Endothelial cell of umbilical vein (primary cell): Measurements from ENCODE around the gene COX18. TPM values are rescaled to one million over a fixed set of nuclear protein-coding genes. Genes with fewer than 3 reads are reported as not detected.

ENCODE experiments used
- BruUV-seq: library from RNA; stranded (reverse); fragments of 400-500 nt; replicated peaks from 2 replicates; lab custom pipeline; 2021; lab: Mats Ljungman, UMichigan
- CTCF ChIA-PET: fragments of 300-600, 350-600 bp; sonication (Branson Sonifier 250); formaldehyde crosslinking; loops from one replicate; lab custom pipeline; 2021; ENCODE audit warnings: antibody characterized with exemption, inconsistent platforms; lab: Charles Lee
- POLR2A ChIA-PET: fragments of 300-600, 350-600 bp; sonication (Branson Sonifier 250); formaldehyde crosslinking; loops from one replicate; lab custom pipeline; 2021; ENCODE audit warnings: antibody characterized with exemption, inconsistent platforms; lab: Charles Lee
- DNase-seq: peaks from one replicate; pipeline ENCODE4 v3.0.0-alpha.2; 2011; ENCODE audit warnings: low read depth, low spot score
- FAIRE-seq: peaks from 2 replicates; lab custom pipeline; 2011; peaks lifted over from hg19 to GRCh38; lab: Jason Lieb, UNC
- H2AFZ ChIP-seq: 2 replicates; pipeline ENCODE4 v1.6.0; 2012; ENCODE audit warnings: low read depth, low read length, control low read depth, inconsistent platforms
- H3K27ac ChIP-seq: 2 replicates; pipeline ENCODE4 v1.5.1; 2011; ENCODE audit warnings: low read depth, mild to moderate bottlenecking, control low read depth, low read length, moderate library complexity; ENCODE audit not compliant: insufficient read depth
- H3K27me3 ChIP-seq, 2 experiments: 2 replicates each; pipeline versions ENCODE4 v1.6.0 to v1.6.1; 2011; ENCODE audit warnings: low read length in 2 of 2, mixed read lengths in 1 of 2; ENCODE audit not compliant: control insufficient read depth in 2 of 2, insufficient read depth in 2 of 2
- H3K36me3 ChIP-seq, 2 experiments: 2 replicates in 1 of 2; 3 replicates in 1 of 2; pipeline ENCODE4 v1.5.1; 2011; ENCODE audit warnings: low read length in 2 of 2, mild to moderate bottlenecking in 1 of 2, moderate library complexity in 1 of 2; ENCODE audit not compliant: control insufficient read depth in 2 of 2, insufficient read depth in 2 of 2; ENCODE audit errors: extremely low read depth in 1 of 2
- H3K4me1 ChIP-seq: 3 replicates; pipeline ENCODE4 v1.5.1; 2011; ENCODE audit warnings: mild to moderate bottlenecking, low read length; ENCODE audit not compliant: control insufficient read depth, insufficient read depth; ENCODE audit errors: extremely low read depth
- H3K4me2 ChIP-seq: 2 replicates; pipeline ENCODE4 v1.6.1; 2011; ENCODE audit warnings: low read length, control low read depth, mixed read lengths; ENCODE audit not compliant: insufficient read depth
- H3K4me3 ChIP-seq, 3 experiments: fragments of 200-600 bp in 1 of 3; sonication (generic), shearing (Covaris generic) in 1 of 3; replicated peaks in 1 of 3; 2 replicates each; pipeline ENCODE4 v1.5.1; 2011 to 2016; ENCODE audit warnings: control low read depth in 3 of 3, low read length in 3 of 3, mild to moderate bottlenecking in 2 of 3, inconsistent platforms in 1 of 3, low read depth in 1 of 3, moderate library complexity in 1 of 3; ENCODE audit not compliant: insufficient read depth in 1 of 3
- H3K79me2 ChIP-seq: 2 replicates; pipeline ENCODE4 v1.6.0; 2012; ENCODE audit warnings: low read length, inconsistent platforms; ENCODE audit not compliant: control insufficient read depth, insufficient read depth
- H3K9ac ChIP-seq: replicated peaks from 2 replicates; pipeline ENCODE3; 2011; ENCODE audit warnings: low read length, control low read depth; ENCODE audit not compliant: insufficient read depth; ENCODE audit errors: extremely low read depth
- H3K9me1 ChIP-seq: replicated peaks from 3 replicates; pipeline ENCODE4 v1.6.0; 2011; ENCODE audit warnings: mild to moderate bottlenecking, low read length; ENCODE audit not compliant: control insufficient read depth, insufficient read depth; ENCODE audit errors: extremely low read depth
- H3K9me3 ChIP-seq: replicated peaks from 2 replicates; pipeline ENCODE4 v1.5.1; 2012; ENCODE audit warnings: low read length, inconsistent platforms; ENCODE audit not compliant: control insufficient read depth, insufficient read depth
- H4K20me1 ChIP-seq: replicated peaks from 2 replicates; pipeline ENCODE3; 2011; ENCODE audit warnings: mild to moderate bottlenecking, low read length; ENCODE audit not compliant: control insufficient read depth, insufficient read depth; ENCODE audit errors: extremely low read depth
- EZH2 ChIP-seq: IDR thresholded peaks from 2 replicates; pipeline ENCODE4 v1.6.1; 2012; ENCODE audit warnings: borderline replicate concordance, low read depth, mild to moderate bottlenecking, moderate library complexity, low read length, inconsistent platforms; ENCODE audit not compliant: severe bottlenecking
- FOS ChIP-seq: IDR thresholded peaks from 2 replicates; pipeline ENCODE4 v1.6.1; 2011; ENCODE audit warnings: mild to moderate bottlenecking, low read length, moderate library complexity, borderline replicate concordance; ENCODE audit not compliant: insufficient read depth
- GATA2 ChIP-seq: IDR thresholded peaks from 2 replicates; pipeline ENCODE4 v1.7.0; 2011; ENCODE audit warnings: low read depth, mild to moderate bottlenecking, moderate library complexity, mixed read lengths, low read length; ENCODE audit not compliant: insufficient read length, insufficient read depth
- JUN ChIP-seq: IDR thresholded peaks from 2 replicates; pipeline ENCODE4 v1.6.1; 2011; ENCODE audit warnings: borderline replicate concordance, low read depth; ENCODE audit not compliant: insufficient read length, insufficient read depth
- MYC ChIP-seq: IDR thresholded peaks from one replicate; pipeline ENCODE4 v1.6.1; 2011; ENCODE audit warnings: mild to moderate bottlenecking, low read depth, low read length
- POLR2A ChIP-seq: IDR thresholded peaks from 2 replicates; pipeline ENCODE4 v1.6.1; 2012; ENCODE audit warnings: low read depth, mild to moderate bottlenecking, control low read depth, low read length
- POLR2AphosphoS5 ChIP-seq: IDR thresholded peaks from 2 replicates; pipeline ENCODE4 v1.6.1; 2012; ENCODE audit warnings: low read depth, mild to moderate bottlenecking, control low read depth, low read length, moderate library complexity; ENCODE audit not compliant: insufficient read depth
- dilution Hi-C: fragments of 300-500 bp; cut with MboI; formaldehyde crosslinking; loops from one replicate; pipeline ENCODE4 v1.15.0; 2019; ENCODE audit warnings: low sequenced_read_pairs; ENCODE audit not compliant: extremely low pct_ligation_motif_present
- intact Hi-C: fragments of 100-400 bp; cut with micrococcal nuclease; formaldehyde crosslinking; loops from one replicate; pipeline ENCODE4 v1.10.0; 2022
- polyA plus RNA-seq, 4 experiments: library from polyadenylated mRNA; depleted of rRNA in 3 of 4; stranded (reverse) in 3 of 4; unstranded in 1 of 4; fragments of >200 nt; gene quantifications; 2 replicates each; pipeline versions ENCODE4 v1.2.1 to v1.2.3, GENCODE V29; 2011 to 2012; ENCODE audit warnings: missing spikeins in 1 of 4
- total RNA-seq: library from RNA; stranded (reverse); gene quantifications from 2 replicates; pipeline ENCODE4 v1.2.3, GENCODE V29; 2021
- TF ChIP-seq, protein P1 (sequence below): IDR thresholded peaks from 2 replicates; pipeline ENCODE4 v1.6.1; 2011; ENCODE audit not compliant: insufficient read depth, insufficient read length
- TF ChIP-seq, protein P2 (sequence below), 2 donors: IDR thresholded peaks; 1 replicate in 1 of 2; 2 replicates in 1 of 2; pipeline ENCODE4 v1.5.1; 2011; ENCODE audit warnings: low read length in 2 of 2, mild to moderate bottlenecking in 2 of 2, moderate library complexity in 2 of 2, control low read depth in 1 of 2, inconsistent platforms in 1 of 2, low read depth in 1 of 2; ENCODE audit not compliant: insufficient read depth in 1 of 2; ENCODE audit errors: extremely low read depth in 1 of 2

The COX18 gene
- total and polyA plus RNA-seq, 2 donors (not counting 3 experiments of a cell fraction or from before 2014, with no cell fraction given) = 11.7 to 13.0 TPM

- Histone ChIP-seq H3K27me3 (peaks cover 0 to 6% of the 10 kb centered on the region in 2 experiments), H3K4me3 (no peak overlapping the region), H3K27ac (no peak overlapping the region), H3K9ac (no peak overlapping the region), H4K20me1 (no peaks in the 10 kb centered on the region), H3K4me2 (no peak overlapping the region), H2AFZ (no peak overlapping the region), H3K79me2 (no peaks in the 10 kb centered on the region), H3K4me1 (no peaks in the 10 kb centered on the region), H3K9me3 (no peaks in the 10 kb centered on the region), H3K9me1 (no peaks in the 10 kb centered on the region), H3K36me3 (no peaks in the 10 kb centered on the region)
- dilution Hi-C loops (no loop called here), intact Hi-C loops (no loop called here)
- FAIRE-seq = no peak
- POLR2A ChIA-PET = no interaction called here
- DNase-seq = no peak
- no TSS peak for BruUV-seq
- no peak for TF ChIP-seq MYC
- TF ChIP-seq FOS = no peak
- TF ChIP-seq EZH2 = no peak
- TF ChIP-seq POLR2A = no peak
- TF ChIP-seq, protein P1, sequence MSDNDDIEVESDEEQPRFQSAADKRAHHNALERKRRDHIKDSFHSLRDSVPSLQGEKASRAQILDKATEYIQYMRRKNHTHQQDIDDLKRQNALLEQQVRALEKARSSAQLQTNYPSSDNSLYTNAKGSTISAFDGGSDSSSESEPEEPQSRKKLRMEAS = no peak
- no peak for TF ChIP-seq JUN
- no peak for TF ChIP-seq GATA2
- TF ChIP-seq, protein P2, sequence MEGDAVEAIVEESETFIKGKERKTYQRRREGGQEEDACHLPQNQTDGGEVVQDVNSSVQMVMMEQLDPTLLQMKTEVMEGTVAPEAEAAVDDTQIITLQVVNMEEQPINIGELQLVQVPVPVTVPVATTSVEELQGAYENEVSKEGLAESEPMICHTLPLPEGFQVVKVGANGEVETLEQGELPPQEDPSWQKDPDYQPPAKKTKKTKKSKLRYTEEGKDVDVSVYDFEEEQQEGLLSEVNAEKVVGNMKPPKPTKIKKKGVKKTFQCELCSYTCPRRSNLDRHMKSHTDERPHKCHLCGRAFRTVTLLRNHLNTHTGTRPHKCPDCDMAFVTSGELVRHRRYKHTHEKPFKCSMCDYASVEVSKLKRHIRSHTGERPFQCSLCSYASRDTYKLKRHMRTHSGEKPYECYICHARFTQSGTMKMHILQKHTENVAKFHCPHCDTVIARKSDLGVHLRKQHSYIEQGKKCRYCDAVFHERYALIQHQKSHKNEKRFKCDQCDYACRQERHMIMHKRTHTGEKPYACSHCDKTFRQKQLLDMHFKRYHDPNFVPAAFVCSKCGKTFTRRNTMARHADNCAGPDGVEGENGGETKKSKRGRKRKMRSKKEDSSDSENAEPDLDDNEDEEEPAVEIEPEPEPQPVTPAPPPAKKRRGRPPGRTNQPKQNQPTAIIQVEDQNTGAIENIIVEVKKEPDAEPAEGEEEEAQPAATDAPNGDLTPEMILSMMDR (IDR thresholded peaks at IDR 0.05; ENCODE audit: extremely low read depth in 1 of 2, insufficient read depth in 1 of 2, low read depth in 1 of 2, low read length in 2 of 2) = no peak
- no peak for TF ChIP-seq POLR2AphosphoS5
- CTCF ChIA-PET = interaction anchor here (0.6 to 1.0 kb wide), 2 partner anchors 510 to 711 kb away, joined by 3 read pairs; no protein-coding TSS in a partner anchor
These were observed 61.9 kb downstream of the COX18 start for GRCh38 chr4:73007526-73008100.
